ENCODE results near the gene ZNF493. TPM values are rescaled to one million over a fixed set of nuclear protein-coding genes. Genes with fewer than 3 reads are reported as not detected.
A peak's percentile ranks its signal among the peaks of the same experiment; 100 is the strongest.

Gene ZNF493
- total RNA-seq, result 10 to 100 TPM; 16.1 to 19.4 TPM

GRCh38 chr19:21396893-21397572, at the start of gene ZNF493:
ZNF493 (plus strand) TSS chr19:21397133; CDS start chr19:21397238, 105 bp downstream.
- ATAC-seq (peak; percentile 100), DNase-seq (ENCODE audit: low spot score in 2 of 2) (peak; percentile 85 to 93)
- H3K9me3 Mint-ChIP-seq, result peaks cover 7 to 13% of the 10 kb centered on the region in 2 donors
- H3K36me3 Mint-ChIP-seq, result peaks cover 25 to 64% of the 10 kb centered on the region in 2 donors
- peak within 1 kb of the TSS; percentile 91 to 93 for H3K27ac Mint-ChIP-seq

- H3K36me3 Mint-ChIP-seq, result peaks cover 12 to 15% of the 10 kb centered on the region in 2 donors
- peaks cover 10 to 16% of the 10 kb centered on the region in 2 donors for H3K9me3 Mint-ChIP-seq
- no peak overlapping the region for H3K27ac Mint-ChIP-seq
- ATAC-seq (no peak), DNase-seq (ENCODE audit: low spot score in 2 of 2) (no peak)
These were observed 44.1 kb upstream of the ZNF493 start for GRCh38 chr19:21352830-21353229.

- peaks cover 19 to 43% of the 10 kb centered on the region in 2 donors for H3K36me3 Mint-ChIP-seq
- peak; percentile 98 for ATAC-seq
- H3K9me3 Mint-ChIP-seq, result peaks cover 0 to 4% of the 10 kb centered on the region in 2 donors
- peak; percentile 82 to 91 for DNase-seq (ENCODE audit: low spot score in 2 of 2)
- H3K27ac Mint-ChIP-seq, result peak within 1 kb of the TSS; percentile 90 to 98
These were observed 38.0 kb upstream of the ZNF493 start, which contains the start of gene ZNF738 for GRCh38 chr19:21358768-21359451. ZNF738 (plus strand) TSS chr19:21359000; CDS start chr19:21359141, 141 bp downstream.

GRCh38 chr19:21362291-21362690, 34.6 kb upstream of the ZNF493 start:
- no peak for ATAC-seq
- Mint-ChIP-seq H3K9me3 (peaks cover 1 to 5% of the 10 kb centered on the region in 2 donors), H3K36me3 (peaks cover 39 to 70% of the 10 kb centered on the region in 2 donors), H3K27ac (no peak overlapping the region)
- DNase-seq (ENCODE audit: low spot score in 2 of 2), result no peak

- no peak for ATAC-seq
- Mint-ChIP-seq H3K36me3 (peaks cover 69 to 73% of the 10 kb centered on the region in 2 donors), H3K9me3 (peaks cover 46% of the 10 kb centered on the region in 2 donors), H3K27ac (no peak overlapping the region)
- DNase-seq (ENCODE audit: low spot score in 2 of 2), result no peak
These were observed 12.9 kb upstream of the ZNF493 start for GRCh38 chr19:21383980-21384582.

DNA sequence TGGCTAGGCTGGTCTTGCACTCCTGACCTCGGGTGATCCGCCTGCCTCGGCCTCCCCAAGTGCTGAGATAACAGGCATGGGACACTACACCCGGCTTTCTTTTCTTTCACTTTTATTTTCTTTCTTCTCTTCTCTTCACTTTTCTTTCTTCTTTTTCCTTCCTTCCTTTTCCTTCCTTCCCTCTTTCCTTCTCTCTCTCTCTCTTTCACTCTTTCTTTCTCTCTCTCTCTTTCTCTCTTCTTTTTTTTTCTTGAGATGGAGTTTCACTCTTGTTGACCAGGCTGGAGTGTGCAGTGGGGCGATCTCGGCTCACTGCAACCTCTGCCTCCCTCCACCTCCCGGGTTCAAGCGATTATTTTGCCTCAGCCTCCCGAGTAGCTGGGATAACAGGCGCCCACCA, 812 bp upstream of the ZNF493 start:
- no peak for DNase-seq (ENCODE audit: low spot score in 2 of 2)
- peak overlapping the region in 1 of 2 donors; percentile 93 for H3K27ac Mint-ChIP-seq
- ATAC-seq, result no peak
- H3K9me3 Mint-ChIP-seq, result peaks cover 12 to 19% of the 10 kb centered on the region in 2 donors
- H3K36me3 Mint-ChIP-seq, result peaks cover 24 to 59% of the 10 kb centered on the region in 2 donors

DNA sequence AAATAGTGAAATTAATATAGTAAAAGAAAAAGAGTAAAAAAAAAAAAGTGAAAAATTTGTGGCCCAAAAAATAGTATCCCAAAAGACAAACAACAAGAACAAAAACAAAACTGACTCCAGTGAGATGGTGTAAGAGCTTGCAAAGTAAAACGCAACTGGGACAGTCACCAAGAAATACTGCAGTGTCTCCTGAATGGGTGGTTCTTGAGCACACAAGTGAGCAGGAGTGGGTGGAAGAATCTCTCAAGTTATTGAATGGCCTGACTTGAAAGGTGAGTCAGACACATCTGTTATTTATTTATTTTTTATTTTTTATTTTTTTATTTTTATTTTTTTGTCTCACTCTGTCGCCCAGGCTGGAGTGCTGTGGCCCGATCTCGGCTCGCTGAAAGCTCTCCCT, 1.9 kb downstream of the ZNF493 start:
- Mint-ChIP-seq H3K27ac (no peak overlapping the region), H3K36me3 (peaks cover 35 to 67% of the 10 kb centered on the region in 2 donors), H3K9me3 (peaks cover 0 to 14% of the 10 kb centered on the region in 2 donors)
- DNase-seq (ENCODE audit: low spot score in 2 of 2) (no peak), ATAC-seq (no peak)

DNA sequence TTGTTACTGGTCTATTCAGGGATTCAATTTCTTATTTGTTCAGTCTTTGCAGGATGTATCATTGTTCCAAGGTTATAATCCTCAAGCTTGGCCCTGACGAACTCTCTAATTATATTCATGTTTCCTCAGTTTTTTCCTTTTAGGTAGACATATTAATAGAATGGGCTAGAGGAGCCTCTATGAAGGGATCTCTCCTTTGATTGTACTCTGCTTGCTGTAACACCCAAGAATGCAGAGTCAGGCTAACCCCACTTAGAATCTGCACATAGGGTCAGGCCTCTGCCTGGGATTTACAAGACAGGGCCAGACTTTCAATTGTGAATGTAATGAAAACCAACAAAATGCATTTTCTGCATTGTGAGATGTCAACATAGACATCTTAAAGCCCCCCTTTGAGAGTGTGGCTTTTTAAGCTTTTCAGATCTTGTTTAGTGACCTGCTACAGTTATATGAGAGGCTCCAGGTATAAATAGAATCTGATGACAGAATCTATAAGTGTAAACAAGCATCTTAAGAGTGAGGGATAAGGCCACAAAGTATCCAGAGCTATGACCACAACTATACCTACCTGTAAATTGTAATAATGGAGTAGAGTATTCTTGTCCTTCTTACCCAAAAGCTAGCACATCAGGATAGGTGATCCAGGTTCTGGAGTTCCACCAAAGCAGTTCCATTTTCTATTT, 5.5 kb downstream of the ZNF493 start:
- no peak for ATAC-seq
- peaks cover 29 to 81% of the 10 kb centered on the region in 2 donors for H3K36me3 Mint-ChIP-seq
- peaks cover 0 to 10% of the 10 kb centered on the region in 2 donors for H3K9me3 Mint-ChIP-seq

DNA sequence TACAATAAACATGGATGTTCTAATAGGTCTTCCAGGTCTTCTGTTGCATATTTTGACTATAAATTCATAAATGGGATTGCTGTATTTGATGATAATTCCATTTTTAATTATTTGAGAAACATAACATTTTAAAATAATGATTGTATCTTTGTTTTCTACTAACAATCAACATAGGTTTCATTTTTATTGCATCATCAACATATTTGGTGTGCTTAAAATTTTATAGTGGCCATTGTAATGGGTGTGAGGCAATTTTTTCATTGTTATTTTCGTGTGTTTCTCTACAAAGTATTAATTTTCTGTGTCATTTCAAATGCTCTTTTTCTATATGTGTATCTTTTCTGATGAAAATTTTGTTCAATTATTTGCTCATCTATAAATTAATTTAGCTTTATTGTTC, 13.2 kb downstream of the ZNF493 start:
- Mint-ChIP-seq H3K27ac (no peak overlapping the region), H3K36me3 (peaks cover 45 to 88% of the 10 kb centered on the region in 2 donors), H3K9me3 (peaks cover 15 to 21% of the 10 kb centered on the region in 2 donors)
- DNase-seq (ENCODE audit: low spot score in 2 of 2) (no peak), ATAC-seq (no peak)

More for the DNA sequence above, 5.5 kb downstream of the ZNF493 start:
- no peak for DNase-seq (ENCODE audit: low spot score in 2 of 2)
- no peak overlapping the region for H3K27ac Mint-ChIP-seq

- DNase-seq (ENCODE audit: low spot score in 2 of 2), result no peak
- ATAC-seq, result no peak
- Mint-ChIP-seq H3K27ac (peak overlapping the region in 1 of 2 donors; percentile 44), H3K9me3 (peaks cover 52% of the 10 kb centered on the region in 2 donors), H3K36me3 (peaks cover 59 to 73% of the 10 kb centered on the region in 2 donors)
These were observed 25.3 kb downstream of the ZNF493 start for GRCh38 chr19:21422244-21422643.

DNA sequence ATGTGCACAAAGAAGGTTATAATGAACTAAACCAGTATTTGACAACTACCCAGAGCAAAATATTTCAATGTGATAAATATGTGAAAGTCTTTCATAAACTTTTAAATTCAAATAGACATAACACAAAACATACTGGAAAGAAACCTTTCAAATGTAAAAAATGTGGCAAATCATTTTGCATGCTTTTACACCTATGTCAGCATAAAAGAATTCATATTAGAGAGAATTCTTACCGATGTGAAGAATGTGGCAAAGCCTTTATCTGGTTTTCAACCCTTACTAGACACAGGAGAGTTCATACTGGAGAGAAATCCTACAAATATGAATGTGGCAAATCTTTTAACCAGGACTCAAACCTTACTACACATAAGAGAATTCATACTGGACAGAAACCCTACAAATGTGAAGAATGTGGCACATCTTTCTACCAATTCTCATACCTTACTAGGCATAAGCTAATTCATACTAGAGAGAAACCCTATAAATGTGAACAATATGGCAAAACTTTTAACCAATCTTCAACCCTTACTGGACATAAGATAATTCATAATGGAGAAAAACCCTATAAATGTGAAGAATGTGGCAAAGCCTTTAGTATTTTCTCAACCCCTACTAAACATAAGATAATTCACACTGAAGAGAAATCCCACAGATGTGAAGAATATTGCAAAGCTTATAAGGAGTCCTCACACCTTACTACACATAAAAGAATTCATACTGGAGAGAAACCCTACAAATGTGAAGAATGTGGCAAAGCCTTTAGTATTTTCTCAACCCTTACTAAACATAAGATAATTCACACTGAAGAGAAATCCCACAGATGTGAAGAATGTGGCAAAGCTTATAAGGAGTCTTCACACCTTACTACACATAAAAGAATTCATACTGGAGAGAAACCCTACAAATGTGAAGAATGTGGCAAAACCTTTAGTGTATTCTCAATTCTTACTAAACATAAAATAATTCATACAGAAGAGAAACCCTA, 26.4 kb downstream of the ZNF493 start:
- ATAC-seq (no peak), DNase-seq (ENCODE audit: low spot score in 2 of 2) (no peak)
- peaks cover 48 to 62% of the 10 kb centered on the region in 2 donors for H3K36me3 Mint-ChIP-seq
- H3K9me3 Mint-ChIP-seq, result peaks cover 44 to 46% of the 10 kb centered on the region in 2 donors
- H3K27ac Mint-ChIP-seq, result no peak overlapping the region

- H3K9me3 Mint-ChIP-seq, result peaks cover 17 to 20% of the 10 kb centered on the region in 2 donors
- DNase-seq (ENCODE audit: low spot score in 2 of 2) (no peak), ATAC-seq (no peak)
- peaks cover 12 to 24% of the 10 kb centered on the region in 2 donors for H3K36me3 Mint-ChIP-seq
- H3K27ac Mint-ChIP-seq, result no peak overlapping the region
These were observed 33.7 kb downstream of the ZNF493 start for GRCh38 chr19:21430675-21431074.

GRCh38 chr19:21432590-21432989, 35.7 kb downstream of the ZNF493 start:
- no peak for DNase-seq (ENCODE audit: low spot score in 2 of 2)
- H3K27ac Mint-ChIP-seq, result no peak overlapping the region
- peaks cover 15 to 25% of the 10 kb centered on the region in 2 donors for H3K36me3 Mint-ChIP-seq
- ATAC-seq, result no peak
- peaks cover 17 to 21% of the 10 kb centered on the region in 2 donors for H3K9me3 Mint-ChIP-seq

DNA sequence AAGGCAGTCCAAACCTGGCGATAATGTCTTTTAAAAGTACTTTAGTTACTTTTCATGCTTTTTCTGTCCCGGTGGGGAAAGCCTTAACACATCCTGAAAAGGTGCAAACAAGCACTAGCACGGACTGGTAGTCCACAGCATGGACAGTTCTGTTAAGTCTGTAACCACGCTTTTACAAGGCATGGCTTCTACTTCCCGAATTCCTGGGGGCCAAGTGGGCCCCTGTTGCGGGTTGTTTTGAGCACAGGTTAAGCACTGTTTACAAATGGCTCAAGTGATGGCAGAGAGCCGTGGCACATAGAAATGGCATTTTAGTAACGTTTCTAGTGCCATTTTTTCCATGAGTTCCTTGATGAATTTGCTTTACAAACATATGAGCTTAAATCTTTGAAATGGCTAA, 37.6 kb downstream of the ZNF493 start:
- peaks cover 25 to 28% of the 10 kb centered on the region in 2 donors for H3K9me3 Mint-ChIP-seq

GRCh38 chr19:21434967-21435544, 38.1 kb downstream of the ZNF493 start:
- no peak for ATAC-seq

More for the DNA sequence above, 37.6 kb downstream of the ZNF493 start:
- peaks cover 28 to 32% of the 10 kb centered on the region in 2 donors for H3K36me3 Mint-ChIP-seq
- H3K27ac Mint-ChIP-seq, result no peak overlapping the region
- DNase-seq (ENCODE audit: low spot score in 2 of 2), result no peak
- ATAC-seq, result no peak

More at GRCh38 chr19:21434967-21435544, 38.1 kb downstream of the ZNF493 start:
- H3K36me3 Mint-ChIP-seq, result peaks cover 33 to 37% of the 10 kb centered on the region in 2 donors
- H3K9me3 Mint-ChIP-seq, result peaks cover 29 to 33% of the 10 kb centered on the region in 2 donors
- H3K27ac Mint-ChIP-seq, result no peak overlapping the region
- no peak for DNase-seq (ENCODE audit: low spot score in 2 of 2)
